WTC11 (cell line): ENCODE data around the gene GARRE1.

Experiments
- CTCF ChIP-seq: fragments of 200-600 bp; IDR thresholded peaks from 2 replicates; pipeline ENCODE4 v1.8.0; 2022; ENCODE audit warnings: antibody characterized with exemption
- ESRRA ChIP-seq: sonication (generic); formaldehyde crosslinking; IDR thresholded peaks from 2 replicates; pipeline ENCODE4 v1.8.1; 2022; ENCODE audit warnings: mild to moderate bottlenecking, missing genetic modification reagents, borderline replicate concordance
- NR3C1 ChIP-seq: sonication (generic); formaldehyde crosslinking; conservative IDR thresholded peaks from 2 replicates; pipeline ENCODE4 v1.8.1; 2023; ENCODE audit warnings: low read depth, mild to moderate bottlenecking, missing genetic modification reagents
- TEAD4 ChIP-seq: sonication (generic); formaldehyde crosslinking; IDR thresholded peaks from 2 replicates; pipeline ENCODE4 v1.8.0; 2022; ENCODE audit warnings: mild to moderate bottlenecking, missing genetic modification reagents
- ZNF263 ChIP-seq: sonication (generic); formaldehyde crosslinking; IDR thresholded peaks from 2 replicates; pipeline ENCODE4 v1.8.1; 2022; ENCODE audit warnings: low read depth, mild to moderate bottlenecking, moderate library complexity, missing genetic modification reagents
- ZNF423 ChIP-seq: fragments of 250-450 bp; sonication (Bioruptor Pico); IDR thresholded peaks from 2 replicates; pipeline ENCODE4 v2.1.2; 2022; ENCODE audit warnings: mild to moderate bottlenecking, moderate library complexity
- ZNF425 ChIP-seq: fragments of 250-450 bp; sonication (Bioruptor Pico); conservative IDR thresholded peaks from 2 replicates; pipeline ENCODE4 v1.9.0; 2021; ENCODE audit warnings: mild to moderate bottlenecking

- TF ChIP-seq ESRRA (CRISPR knock-in tag) (no peak), ZNF263 (CRISPR knock-in tag) (no peak), CTCF (no peak), TEAD4 (no peak), NR3C1 (CRISPR knock-in tag) (no peak), ZNF425 (CRISPR knock-in tag) (no peak), ZNF423 (CRISPR knock-in tag) (no peak)
These were observed 33.3 kb downstream of the GARRE1 start for GRCh38 chr19:34287662-34288140.
